Glutamatergic neuron (in vitro differentiated cells): ENCODE results near the gene FGGY. TPM values are rescaled to one million over a fixed set of nuclear protein-coding genes. Genes with fewer than 3 reads are reported as not detected.

Source experiments
- DNase-seq: peaks from one replicate; pipeline ENCODE4 v3.0.0; 2022
- H3K27ac Mint-ChIP-seq: one replicate; pipeline ENCODE4 v1.8.0; 2020; ENCODE audit warnings: mild to moderate bottlenecking, mixed read lengths, inconsistent platforms; ENCODE audit not compliant: unreplicated experiment
- H3K27me3 Mint-ChIP-seq: one replicate; pipeline ENCODE4 v1.8.0; 2020; ENCODE audit warnings: mild to moderate bottlenecking, moderate library complexity, mixed read lengths, inconsistent platforms; ENCODE audit not compliant: unreplicated experiment
- H3K36me3 Mint-ChIP-seq: one replicate; pipeline ENCODE4 v1.8.0; 2020; ENCODE audit warnings: mild to moderate bottlenecking, mixed read lengths, inconsistent platforms; ENCODE audit not compliant: unreplicated experiment
- H3K4me1 Mint-ChIP-seq: one replicate; pipeline ENCODE4 v1.8.0; 2020; ENCODE audit warnings: mild to moderate bottlenecking, low read depth, mixed read lengths, inconsistent platforms; ENCODE audit not compliant: unreplicated experiment
- H3K4me3 Mint-ChIP-seq: one replicate; pipeline ENCODE4 v1.8.0; 2020; ENCODE audit warnings: mild to moderate bottlenecking, mixed read lengths, inconsistent platforms; ENCODE audit not compliant: unreplicated experiment
- H3K9me3 Mint-ChIP-seq: one replicate; pipeline ENCODE4 v1.8.0; 2020; ENCODE audit warnings: mild to moderate bottlenecking, moderate library complexity, mixed read lengths, inconsistent platforms; ENCODE audit not compliant: unreplicated experiment
- CTCF ChIP-seq: fragments of 200-600 bp; sonication (generic); IDR thresholded peaks from one replicate; pipeline ENCODE4 v1.5.0; 2021; ENCODE audit not compliant: partially characterized antibody, unreplicated experiment
- total RNA-seq: library from RNA; stranded (reverse); fragmentation: NEBNext Ultra II Directional; extraction: Animal tissue kit (Norgen Biotek cat#: 25700); gene quantifications from one replicate; pipeline ENCODE4 v1.2.1, GENCODE V29; 2021; ENCODE audit not compliant: unreplicated experiment

The FGGY gene
- total RNA-seq, 1 donor from 2014 or later = 11.6 TPM

- no peak for TF ChIP-seq CTCF
- Mint-ChIP-seq H3K9me3 (no peaks in the 10 kb centered on the region), H3K4me3 (no peak overlapping the region), H3K27ac (no peak overlapping the region), H3K36me3 (no peaks in the 10 kb centered on the region), H3K27me3 (no peaks in the 10 kb centered on the region), H3K4me1 (no peaks in the 10 kb centered on the region)
- DNase-seq = no peak
Observed at GRCh38 chr1:59485171-59485570, 188.3 kb downstream of the FGGY start.

GRCh38 chr1:59485949-59486348 is 189.1 kb downstream of the FGGY start:
- Mint-ChIP-seq H3K36me3 (no peaks in the 10 kb centered on the region), H3K27ac (no peak overlapping the region), H3K27me3 (no peaks in the 10 kb centered on the region), H3K9me3 (peaks cover 2% of the 10 kb centered on the region), H3K4me3 (no peak overlapping the region), H3K4me1 (no peaks in the 10 kb centered on the region)
- DNase-seq = no peak
- TF ChIP-seq CTCF = no peak

GRCh38 chr1:59486615-59487014 is 189.7 kb downstream of the FGGY start:
- no peaks in the 10 kb centered on the region for H3K4me1 Mint-ChIP-seq
- TF ChIP-seq CTCF = no peak
- H3K27me3 Mint-ChIP-seq = no peaks in the 10 kb centered on the region
- H3K27ac Mint-ChIP-seq = no peak overlapping the region
- H3K9me3 Mint-ChIP-seq = peaks cover 2% of the 10 kb centered on the region
- no peak overlapping the region for H3K4me3 Mint-ChIP-seq
- no peak for DNase-seq
- no peaks in the 10 kb centered on the region for H3K36me3 Mint-ChIP-seq

- no peak for TF ChIP-seq CTCF
- Mint-ChIP-seq H3K27ac (no peak overlapping the region), H3K4me3 (no peak overlapping the region)
Observed at GRCh38 chr1:59487335-59488031, 190.6 kb downstream of the FGGY start.

GRCh38 chr1:59492500-59492899 is 195.6 kb downstream of the FGGY start:
- Mint-ChIP-seq H3K27me3 (no peaks in the 10 kb centered on the region), H3K27ac (no peak overlapping the region), H3K4me1 (no peaks in the 10 kb centered on the region), H3K4me3 (no peak overlapping the region), H3K9me3 (peaks cover 2% of the 10 kb centered on the region), H3K36me3 (no peaks in the 10 kb centered on the region)
- no peak for DNase-seq
- no peak for TF ChIP-seq CTCF

More at GRCh38 chr1:59487335-59488031, 190.6 kb downstream of the FGGY start:
- H3K36me3 Mint-ChIP-seq = no peaks in the 10 kb centered on the region
- peaks cover 2% of the 10 kb centered on the region for H3K9me3 Mint-ChIP-seq
- H3K4me1 Mint-ChIP-seq = no peaks in the 10 kb centered on the region
- DNase-seq = no peak
- no peaks in the 10 kb centered on the region for H3K27me3 Mint-ChIP-seq
